Left kidney (tissue), 2 donors: ENCODE data around the gene TMEM255A. TPM values are rescaled to one million over a fixed set of nuclear protein-coding genes. Genes with fewer than 3 reads are reported as not detected.

Source experiments
- DNase-seq: peaks from one replicate; pipeline ENCODE4 v3.0.0-alpha.2; 2013
- polyA plus RNA-seq: library from polyadenylated mRNA; unstranded; fragments of 120-200 nt; gene quantifications from one replicate; pipeline ENCODE4 v1.2.1, GENCODE V29; 2013; ENCODE audit not compliant: insufficient read length

TMEM255A gene
- polyA plus RNA-seq, 1 donor = 0.27 TPM

GRCh38 chrX:120308558-120308957, 2.7 kb downstream of the TMEM255A start:
- peak; percentile 28 for DNase-seq

GRCh38 chrX:120306630-120307029, 4.6 kb downstream of the TMEM255A start:
- DNase-seq = no peak

- no peak for DNase-seq
These were observed 5.6 kb downstream of the TMEM255A start for GRCh38 chrX:120305531-120306141.

- no peak for DNase-seq
These were observed 7.0 kb downstream of the TMEM255A start for GRCh38 chrX:120304256-120304655.

- no peak for DNase-seq
These were observed 8.8 kb downstream of the TMEM255A start for GRCh38 chrX:120302434-120302833.

GRCh38 chrX:120301960-120302359, 9.3 kb downstream of the TMEM255A start:
- DNase-seq = no peak

GRCh38 chrX:120301497-120301896, 9.8 kb downstream of the TMEM255A start:
- no peak for DNase-seq

- DNase-seq = no peak
These were observed 11.3 kb downstream of the TMEM255A start for GRCh38 chrX:120299928-120300327.

- no peak for DNase-seq
These were observed 13.3 kb downstream of the TMEM255A start for GRCh38 chrX:120297923-120298322.

GRCh38 chrX:120294651-120295050, 16.6 kb downstream of the TMEM255A start:
- DNase-seq = no peak

- no peak for DNase-seq
These were observed 18.2 kb downstream of the TMEM255A start for GRCh38 chrX:120293015-120293414.

GRCh38 chrX:120291211-120291610, 20.1 kb downstream of the TMEM255A start:
- DNase-seq = no peak

GRCh38 chrX:120290107-120290506, 21.2 kb downstream of the TMEM255A start:
- DNase-seq = no peak

GRCh38 chrX:120287513-120288112, 23.6 kb downstream of the TMEM255A start:
- no peak for DNase-seq

- no peak for DNase-seq
These were observed 24.3 kb downstream of the TMEM255A start for GRCh38 chrX:120286733-120287512.

- no peak for DNase-seq
These were observed 28.6 kb downstream of the TMEM255A start for GRCh38 chrX:120282697-120283096.

- DNase-seq = no peak
These were observed 29.5 kb downstream of the TMEM255A start for GRCh38 chrX:120281761-120282160.

GRCh38 chrX:120281021-120281624, 30.1 kb downstream of the TMEM255A start:
- no peak for DNase-seq

- no peak for DNase-seq
These were observed 36.3 kb downstream of the TMEM255A start for GRCh38 chrX:120274958-120275357.

- DNase-seq = no peak
These were observed 37.1 kb downstream of the TMEM255A start for GRCh38 chrX:120274145-120274544.

GRCh38 chrX:120271218-120271617, 40.0 kb downstream of the TMEM255A start:
- no peak for DNase-seq

- no peak for DNase-seq
These were observed 40.7 kb downstream of the TMEM255A start for GRCh38 chrX:120270567-120270966.
